Activated CD8-positive, alpha-beta memory T cell treated with anti-CD3 and anti-CD28 coated beads, Interleukin-2, amount 10 ng/mL, durations not matched to agents 7 days and 5 days (primary cell): ENCODE results near the gene ETFBKMT. TPM values are rescaled to one million over a fixed set of nuclear protein-coding genes. Genes with fewer than 3 reads are reported as not detected.
"Not testable (repeated sequence)": the region's sequence is repeated elsewhere in the genome, so short reads cannot be mapped to it uniquely, and the experiment has no call there.

Experiments
- ATAC-seq: fragments of 150-1000 bp; cut with Tn5 transposase; one replicate; pipeline ENCODE4 v1.10.0; 2021; ENCODE audit warnings: moderate library complexity
- CTCF ChIA-PET: fragments of 350-600 bp; sonication (Branson Sonifier 250); formaldehyde crosslinking; loops from one replicate; lab custom pipeline; 2021; ENCODE audit warnings: antibody characterized with exemption; lab: Charles Lee
- DNase-seq: peaks from one replicate; pipeline ENCODE4 v3.0.0-alpha.2; 2020
- H3K27ac Mint-ChIP-seq: one replicate; pipeline ENCODE4 v1.8.0; 2021; ENCODE audit warnings: mild to moderate bottlenecking, mixed read lengths
- H3K27me3 Mint-ChIP-seq: one replicate; pipeline ENCODE4 v1.8.0; 2021; ENCODE audit warnings: mixed read lengths
- H3K36me3 Mint-ChIP-seq: one replicate; pipeline ENCODE4 v1.8.0; 2021; ENCODE audit warnings: mild to moderate bottlenecking, mixed read lengths
- H3K4me1 Mint-ChIP-seq: one replicate; pipeline ENCODE4 v1.8.0; 2021; ENCODE audit warnings: mixed read lengths
- H3K4me3 Mint-ChIP-seq: one replicate; pipeline ENCODE4 v1.8.0; 2021; ENCODE audit warnings: mild to moderate bottlenecking, moderate library complexity, mixed read lengths
- H3K9me3 Mint-ChIP-seq: one replicate; pipeline ENCODE4 v1.8.0; 2022; ENCODE audit warnings: low read depth, mixed read lengths
- total RNA-seq, 2 experiments: library from RNA; stranded (reverse); gene quantifications; one replicate each; pipeline ENCODE4 v1.2.3, GENCODE V29; 2021

ETFBKMT gene
- total RNA-seq, 2 experiments from 2014 or later: 1.2 to 2.1 TPM

DNA sequence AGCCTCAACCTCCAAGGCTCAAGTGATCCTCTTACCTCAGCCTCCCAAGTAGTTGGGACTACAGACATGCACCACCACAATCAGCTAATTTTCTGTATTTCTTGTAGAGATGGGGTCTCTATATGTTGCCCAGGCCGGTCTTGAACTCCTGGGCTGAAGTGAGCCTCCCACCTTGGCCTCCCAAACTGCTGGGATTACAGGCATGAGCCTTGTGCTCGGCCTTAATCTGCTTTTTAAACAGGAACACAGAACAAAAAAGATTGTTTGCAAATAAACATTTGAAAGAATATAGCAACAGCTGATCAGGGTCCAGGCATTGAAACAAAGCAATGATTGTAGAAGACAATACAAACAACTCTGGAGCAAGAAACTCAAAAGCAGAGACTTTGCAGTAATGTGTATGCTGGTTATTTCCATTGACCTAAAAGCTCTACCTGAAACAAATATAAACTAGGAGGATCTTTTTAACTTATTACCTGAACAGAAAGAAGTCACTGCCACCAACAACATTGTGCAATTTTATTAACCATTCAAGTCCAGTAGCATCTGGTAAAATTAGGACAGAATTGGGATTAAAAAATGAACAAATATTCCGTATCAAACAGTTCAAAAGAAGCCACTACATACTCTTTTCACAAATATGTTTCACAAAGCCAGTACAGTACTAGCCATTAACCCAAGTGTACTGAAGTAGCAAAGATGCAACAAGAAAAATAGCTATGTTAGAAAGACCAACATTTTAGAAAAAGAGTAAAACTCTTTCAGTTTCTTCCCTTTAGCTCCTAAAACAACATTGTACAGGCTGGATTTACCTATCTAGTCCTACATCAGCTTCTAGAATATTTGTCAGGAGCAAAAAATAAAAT lies 55.2 kb downstream of the ETFBKMT start:
- CTCF ChIA-PET: interaction anchor here (1.2 to 2.7 kb wide), 2 partner anchors 28 to 32 kb away, joined by 3 to 6 read pairs; no protein-coding TSS in a partner anchor
- Mint-ChIP-seq H3K27me3 (no peaks in the 10 kb centered on the region), H3K27ac (no peak overlapping the region), H3K4me3 (no peak overlapping the region), H3K9me3 (peaks cover 4% of the 10 kb centered on the region), H3K4me1 (no peaks in the 10 kb centered on the region), H3K36me3 (peaks cover 23% of the 10 kb centered on the region)
- ATAC-seq (no peak), DNase-seq (no peak)

DNA sequence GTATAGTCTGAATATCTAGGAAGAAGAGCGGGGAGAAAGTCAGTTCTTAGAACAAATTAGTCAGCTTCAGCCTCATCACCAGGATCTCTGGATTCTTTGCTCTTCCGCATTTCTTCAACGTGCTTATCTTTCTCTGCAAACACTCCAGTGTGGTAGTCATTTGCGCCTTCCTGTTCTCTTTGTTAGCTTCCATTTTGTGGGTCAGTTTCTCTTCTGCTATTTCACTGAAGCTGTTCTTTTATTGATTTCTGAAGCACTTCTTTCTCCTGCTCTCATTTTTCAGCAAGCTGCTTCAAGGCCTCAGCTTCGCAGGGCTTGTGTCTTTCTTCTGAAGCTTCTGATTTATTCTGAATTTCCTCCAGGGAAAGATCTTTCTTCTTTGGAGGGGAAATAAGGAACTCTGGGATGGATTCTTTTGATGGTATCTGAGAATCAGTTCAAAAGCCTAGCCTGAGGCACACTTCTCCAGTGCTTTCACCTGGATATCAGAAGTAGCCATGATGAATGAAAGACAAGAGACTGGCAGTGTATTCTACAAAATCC lies 55.9 kb downstream of the ETFBKMT start:
- Mint-ChIP-seq H3K9me3 (peaks cover 4% of the 10 kb centered on the region), H3K27me3 (no peaks in the 10 kb centered on the region), H3K27ac (no peak overlapping the region), H3K4me3 (no peak overlapping the region), H3K36me3 (peaks cover 20% of the 10 kb centered on the region), H3K4me1 (no peaks in the 10 kb centered on the region)
- ATAC-seq (no peak), DNase-seq (no peak)
- CTCF ChIA-PET: interaction anchor here (1.2 to 2.7 kb wide), 2 partner anchors 29 to 33 kb away, joined by 3 to 6 read pairs; no protein-coding TSS in a partner anchor

DNA sequence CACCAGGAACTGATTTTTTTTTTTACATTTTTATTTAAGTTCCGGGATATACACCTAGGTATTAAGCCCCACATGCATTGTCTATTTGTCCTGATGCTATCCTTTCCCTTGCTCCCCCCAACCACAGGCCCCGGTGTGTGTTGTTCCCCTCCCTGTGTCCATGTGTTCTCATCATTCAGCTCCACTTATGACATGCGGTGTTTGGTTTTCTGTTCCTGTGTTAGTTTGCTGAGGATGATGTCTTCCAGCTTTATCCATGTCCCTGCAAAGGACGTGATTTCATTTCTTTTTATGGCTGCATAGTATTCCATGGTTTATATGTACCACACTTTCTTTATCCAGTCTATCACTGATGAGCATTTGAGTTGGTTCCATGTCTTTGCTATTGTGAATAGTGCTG lies 57.5 kb downstream of the ETFBKMT start:
- CTCF ChIA-PET, ATAC-seq, H3K4me1 Mint-ChIP-seq, H3K4me3 Mint-ChIP-seq, H3K27ac Mint-ChIP-seq, H3K9me3 Mint-ChIP-seq, DNase-seq, H3K27me3 Mint-ChIP-seq: not testable (repeated sequence)
- peaks cover 24% of the 10 kb centered on the region for H3K36me3 Mint-ChIP-seq

DNA sequence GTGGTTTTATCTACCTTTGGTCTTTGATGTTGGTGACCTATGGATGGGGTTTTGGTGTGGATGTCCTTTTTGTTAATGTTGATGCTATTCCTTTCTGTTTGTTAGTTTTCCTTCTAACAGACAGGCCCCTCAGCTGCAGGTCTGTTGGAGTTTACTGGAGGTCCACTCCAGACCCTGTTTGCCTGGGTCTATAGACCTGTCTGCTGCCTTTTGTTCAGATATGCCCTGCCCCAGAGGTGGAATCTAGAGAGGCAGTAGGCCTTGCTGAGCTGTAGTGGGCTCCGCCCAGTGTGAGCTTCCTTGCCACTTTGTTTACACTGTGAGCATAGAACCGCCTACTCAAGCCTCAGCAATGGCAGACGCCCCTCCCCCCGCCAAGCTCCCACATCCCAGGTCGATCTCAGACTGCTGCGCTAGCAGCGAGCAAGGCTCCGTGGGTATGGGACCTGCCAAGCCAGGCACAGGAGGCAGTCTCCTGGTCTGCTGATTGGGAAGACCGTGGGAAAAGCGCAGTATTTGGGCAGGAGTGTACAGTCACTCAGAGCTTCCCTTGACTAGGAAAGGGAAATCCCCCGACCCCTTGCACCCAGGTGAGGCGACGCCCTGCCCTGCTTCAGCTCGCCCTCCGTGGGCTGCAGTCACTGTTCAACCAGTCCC lies 59.2 kb downstream of the ETFBKMT start:
- peaks cover 25% of the 10 kb centered on the region for H3K4me1 Mint-ChIP-seq
- H3K9me3 Mint-ChIP-seq, H3K4me3 Mint-ChIP-seq, H3K27ac Mint-ChIP-seq, H3K27me3 Mint-ChIP-seq, ATAC-seq, CTCF ChIA-PET, DNase-seq: not testable (repeated sequence)
- peaks cover 28% of the 10 kb centered on the region for H3K36me3 Mint-ChIP-seq

DNA sequence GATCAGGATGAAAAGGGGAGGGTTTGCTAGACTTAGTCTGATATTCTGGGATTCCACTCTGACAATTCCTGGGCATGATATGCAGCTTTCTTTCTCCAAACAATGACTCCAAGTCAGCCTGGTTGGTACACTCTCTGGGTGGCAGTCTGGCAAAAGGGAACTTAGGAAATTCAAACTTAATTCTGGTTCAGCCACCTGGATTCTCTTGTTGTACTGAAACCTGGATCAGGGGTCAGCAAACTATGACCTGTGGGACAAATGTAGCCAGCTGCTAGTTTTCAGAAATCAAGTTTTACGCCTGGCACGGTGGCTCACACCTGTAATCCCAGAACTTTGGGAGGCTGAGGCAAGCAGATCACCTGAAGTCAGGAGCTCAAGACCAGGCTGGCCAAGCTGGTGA lies 63.1 kb downstream of the ETFBKMT start:
- Mint-ChIP-seq H3K27ac (peak overlapping the region; percentile 77), H3K9me3 (peaks cover 2% of the 10 kb centered on the region), H3K27me3 (peaks cover 4% of the 10 kb centered on the region), H3K4me3 (peak overlapping the region; percentile 16), H3K36me3 (peaks cover 31% of the 10 kb centered on the region), H3K4me1 (peaks cover 39% of the 10 kb centered on the region)
- DNase-seq (no peak), ATAC-seq (no peak)
- CTCF ChIA-PET: interaction anchor here (1.8 kb wide), 1 partner anchor 10 kb away, joined by 10 read pairs; no protein-coding TSS in a partner anchor

Other genes with a start within 250 kb of the ETFBKMT start
- under 1 TPM; 0.06 to 0.26 TPM for gene DENND5B, start 68.6 kb upstream of the ETFBKMT start, total RNA-seq
- gene AMN1, start 69.3 kb downstream of the ETFBKMT start, total RNA-seq: 1 to 10 TPM; 3.1 to 3.9 TPM